ENCODE data around the gene SYNE2. TPM values are rescaled to one million over a fixed set of nuclear protein-coding genes. Genes with fewer than 3 reads are reported as not detected.

Gene SYNE2
- total and polyA plus RNA-seq, 2 of the 8 experiments (the other 6 are each of a cell fraction or from before 2014, with no cell fraction given) = 32.6 to 46.1 TPM

DNA sequence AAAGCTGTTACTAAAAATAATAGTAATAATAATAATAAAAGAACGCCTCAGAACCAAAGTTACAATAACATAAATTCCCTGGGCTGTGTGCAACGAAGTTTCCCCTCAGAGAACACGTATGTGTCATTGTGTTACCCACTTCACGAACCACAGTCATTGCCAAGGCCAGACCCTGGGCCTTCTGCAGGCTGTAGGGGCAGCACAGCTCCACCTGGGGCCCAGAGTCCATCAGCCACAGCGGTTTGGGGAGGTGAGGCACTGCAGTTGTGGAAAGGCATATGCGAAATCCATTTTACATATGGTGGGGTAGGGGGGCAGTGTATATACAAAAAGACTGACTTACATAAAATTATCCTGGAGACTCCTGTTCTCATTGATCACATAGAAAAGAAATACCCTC, 385.2 kb downstream of the SYNE2 start:
- no peaks in the 10 kb centered on the region for H3K27me3 ChIP-seq (replicated peaks in 1 of 4; ENCODE audit: control insufficient read depth in 3 of 4, extremely low read depth in 1 of 4, insufficient read depth in 3 of 4, low read length in 3 of 4)
- H3K4me2 ChIP-seq (ENCODE audit: insufficient read depth in 1 of 2, low read depth in 2 of 2, low read length in 2 of 2) = no peak overlapping the region

More for the DNA sequence above, 385.2 kb downstream of the SYNE2 start:
- no peak overlapping the region for H4K91ac ChIP-seq (replicated peaks; ENCODE audit: insufficient read length, low read length)
- no peaks in the 10 kb centered on the region for H3K9me3 ChIP-seq (ENCODE audit: insufficient read depth in 2 of 2, low read depth in 1 of 2, low read length in 1 of 2)
- DNase-seq (ENCODE audit: low read depth in 1 of 2, low spot score in 2 of 2) = no peak
- H2AK5ac ChIP-seq (ENCODE audit: low read depth, low read length) = no peak overlapping the region
- no peaks in the 10 kb centered on the region for H4K20me1 ChIP-seq (replicated peaks in 1 of 2; ENCODE audit: control insufficient read depth in 1 of 2, insufficient read depth in 2 of 2, low read length in 2 of 2)
- no peak overlapping the region for H4K5ac ChIP-seq (ENCODE audit: insufficient read length, low read depth, low read length)
- H3K79me1 ChIP-seq (ENCODE audit: low read depth, low read length) = no peaks in the 10 kb centered on the region
- ChIA-PET POLR2A (ENCODE audit: partially characterized antibody) (interaction anchor here (0.8 to 1.3 kb wide), 2 partner anchors 27 to 44 kb away, joined by 3 read pairs; no protein-coding TSS in a partner anchor), CTCF (ENCODE audit: partially characterized antibody) (interaction anchor here (0.5 to 4.7 kb wide), 5 partner anchors 9 to 697 kb away, joined by 3 to 32 read pairs (median 3); no protein-coding TSS in a partner anchor)
- no peaks in the 10 kb centered on the region for H3K36me3 ChIP-seq (ENCODE audit: control insufficient read depth in 2 of 4, insufficient read depth in 4 of 4, low read length in 3 of 4)
- H3K14ac ChIP-seq (ENCODE audit: insufficient read length) = no peak overlapping the region
- H3K4me1 ChIP-seq (replicated peaks in 1 of 4; ENCODE audit: control insufficient read depth in 3 of 4, insufficient read depth in 4 of 4, low read length in 3 of 4) = 0 out of 7 replicates have a peak, but pooled peaks cover 0 to 2% (median 0%) of the 10 kb centered on the region in 4 experiments
- no peak overlapping the region for H2AFZ ChIP-seq (ENCODE audit: low read length)
- no peak overlapping the region for H2BK12ac ChIP-seq (ENCODE audit: low read depth, low read length)
- H2BK20ac ChIP-seq (ENCODE audit: low read length) = no peak overlapping the region
- H3K9ac ChIP-seq (replicated peaks in 1 of 4; ENCODE audit: extremely low read depth in 1 of 4, low read depth in 3 of 4, low read length in 3 of 4) = no peak overlapping the region
- H2BK120ac ChIP-seq (replicated peaks; ENCODE audit: low read depth, low read length) = no peak overlapping the region
- H2BK15ac ChIP-seq (ENCODE audit: low read length) = no peak overlapping the region
- H3K79me2 ChIP-seq (ENCODE audit: control insufficient read depth in 1 of 2, insufficient read depth in 2 of 2, low read length in 2 of 2) = no peaks in the 10 kb centered on the region
- no peaks in the 10 kb centered on the region for H3K23me2 ChIP-seq (ENCODE audit: low read depth, low read length)
- no peak overlapping the region for H3K23ac ChIP-seq (ENCODE audit: insufficient read length)
- TF ChIP-seq POLR2A (IDR thresholded peaks at IDR 0.05; ENCODE audit: control extremely low read depth in 1 of 2, low read depth in 2 of 2, low read length in 2 of 2) (peak in 1 of 2 experiments; percentile 38; a peak in 1 of 3 replicates), PHF8 (conservative IDR thresholded peaks at IDR 0.05; ENCODE audit: low read depth, low read length) (no peak), RFX5 (IDR thresholded peaks at IDR 0.05; ENCODE audit: borderline replicate concordance, low read depth, low read length) (no peak), ASH2L (IDR thresholded peaks at IDR 0.05; ENCODE audit: low read length) (no peak), RAD21 (IDR thresholded peaks at IDR 0.05 in 1 of 2, conservative IDR thresholded peaks at IDR 0.05 in 1 of 2; ENCODE audit: low read depth in 2 of 2, low read length in 2 of 2) (peak; percentile 53 to 61)
- TF ChIP-seq, protein P1, sequence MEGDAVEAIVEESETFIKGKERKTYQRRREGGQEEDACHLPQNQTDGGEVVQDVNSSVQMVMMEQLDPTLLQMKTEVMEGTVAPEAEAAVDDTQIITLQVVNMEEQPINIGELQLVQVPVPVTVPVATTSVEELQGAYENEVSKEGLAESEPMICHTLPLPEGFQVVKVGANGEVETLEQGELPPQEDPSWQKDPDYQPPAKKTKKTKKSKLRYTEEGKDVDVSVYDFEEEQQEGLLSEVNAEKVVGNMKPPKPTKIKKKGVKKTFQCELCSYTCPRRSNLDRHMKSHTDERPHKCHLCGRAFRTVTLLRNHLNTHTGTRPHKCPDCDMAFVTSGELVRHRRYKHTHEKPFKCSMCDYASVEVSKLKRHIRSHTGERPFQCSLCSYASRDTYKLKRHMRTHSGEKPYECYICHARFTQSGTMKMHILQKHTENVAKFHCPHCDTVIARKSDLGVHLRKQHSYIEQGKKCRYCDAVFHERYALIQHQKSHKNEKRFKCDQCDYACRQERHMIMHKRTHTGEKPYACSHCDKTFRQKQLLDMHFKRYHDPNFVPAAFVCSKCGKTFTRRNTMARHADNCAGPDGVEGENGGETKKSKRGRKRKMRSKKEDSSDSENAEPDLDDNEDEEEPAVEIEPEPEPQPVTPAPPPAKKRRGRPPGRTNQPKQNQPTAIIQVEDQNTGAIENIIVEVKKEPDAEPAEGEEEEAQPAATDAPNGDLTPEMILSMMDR (IDR thresholded peaks at IDR 0.05; ENCODE audit: control extremely low read depth in 1 of 3, insufficient read depth in 1 of 3, low read depth in 1 of 3, low read length in 3 of 3) = peak; percentile 31 to 47 (median 42)
- FAIRE-seq = no peak
- H3K18ac ChIP-seq (ENCODE audit: extremely low read depth, low read length) = no peak overlapping the region
- no peak overlapping the region for H4K8ac ChIP-seq (ENCODE audit: extremely low read depth, insufficient read depth, low read length)
- H2BK5ac ChIP-seq (ENCODE audit: low read depth, low read length) = no peak overlapping the region
- 85% methylated on average over 6 of the region's 6 CpGs; no CpG with 5 or more reads in 1 of the 2 experiments for WGBS, 2 experiments (ENCODE audit: extremely low coverage in 1 of 2, insufficient coverage in 1 of 2, insufficient read length in 1 of 2, insufficient replicate concordance in 2 of 2, low coverage in 1 of 2, low lambda C conversion rate in 2 of 2, missing lambda C conversion rate in 1 of 2)
- H3K56ac ChIP-seq (replicated peaks; ENCODE audit: insufficient read length, low read depth, low read length) = no peak overlapping the region
- no peak overlapping the region for H3K27ac ChIP-seq (ENCODE audit: low read depth, low read length)
- H3K4me3 ChIP-seq (ENCODE audit: extremely low read depth in 1 of 4, insufficient read depth in 2 of 4, low read depth in 3 of 4, low read length in 4 of 4) = no peak overlapping the region
- no peak overlapping the region for H3K4ac ChIP-seq (replicated peaks; ENCODE audit: insufficient read length, low read depth, low read length)

Measured in H1 (cell line).